K562 (cell line): Measurements from ENCODE around the gene TNFRSF18. TPM values are rescaled to one million over a fixed set of nuclear protein-coding genes. Genes with fewer than 3 reads are reported as not detected.

Source experiments
- ATAC-seq: fragments of 200-7000 bp; cut with Tn5 transposase; 3 replicates; pipeline ENCODE4 v1.9.1; 2020; ENCODE audit warnings: moderate library complexity
- BruUV-seq: library from RNA; stranded (reverse); fragments of 400-500 nt; replicated peaks from 2 replicates; lab custom pipeline; 2021; lab: Mats Ljungman, UMichigan
- CTCF ChIA-PET: fragments of 300-600 bp; formaldehyde crosslinking; extraction: SDS; loops from one replicate; lab custom pipeline; 2021; ENCODE audit warnings: low intra/inter-chr PET ratio; lab: Yijun Ruan, JAX
- POLR2A ChIA-PET: fragments of 300-600, 350-650 bp; sonication (Branson Sonifier 250); formaldehyde crosslinking; extraction: SDS; loops from one replicate; lab custom pipeline; 2021; ENCODE audit warnings: antibody characterized with exemption, inconsistent platforms; lab: Yijun Ruan, JAX
- DNase-seq, 4 experiments: peaks; one replicate each; pipeline versions ENCODE4 v3.0.0 to v3.0.0-alpha.2; 2011 to 2018; ENCODE audit warnings: low spot score in 3 of 4, mixed read lengths in 3 of 4; ENCODE audit errors: extremely low read depth in 1 of 4
- FAIRE-seq: peaks from 2 replicates; lab custom pipeline; 2011; peaks lifted over from hg19 to GRCh38; lab: Jason Lieb, UNC
- H2AFZ ChIP-seq: 2 replicates; pipeline ENCODE4 v1.6.0; 2011; ENCODE audit warnings: low read depth, low read length, control low read depth, inconsistent platforms
- H3K27ac ChIP-seq: fragments of 200-600 bp; 3 replicates; pipeline ENCODE4 v1.8.0; 2011; ENCODE audit warnings: low read depth, mild to moderate bottlenecking, control low read depth, inconsistent platforms, low read length, moderate library complexity, mixed read lengths; ENCODE audit errors: extremely low read depth
- H3K27me3 ChIP-seq, 2 experiments: fragments of 300-600 bp in 1 of 2; 2 replicates in 1 of 2; 3 replicates in 1 of 2; pipeline versions ENCODE4 v1.6.0 to v1.8.0; 2011; ENCODE audit warnings: inconsistent platforms in 2 of 2, low read length in 2 of 2, mild to moderate bottlenecking in 1 of 2, mixed read lengths in 1 of 2, moderate library complexity in 1 of 2; ENCODE audit not compliant: control insufficient read depth in 2 of 2, insufficient read depth in 2 of 2
- H3K36me3 ChIP-seq: fragments of 300-600 bp; 3 replicates; pipeline ENCODE4 v1.8.0; 2011; ENCODE audit warnings: mild to moderate bottlenecking, low read length, inconsistent platforms; ENCODE audit not compliant: control insufficient read depth, insufficient read depth
- H3K4me1 ChIP-seq, 2 experiments: fragments of 200-600 bp in 1 of 2; replicated peaks in 1 of 2; 2 replicates in 1 of 2; 3 replicates in 1 of 2; pipeline versions ENCODE4 v1.5.1 to v1.8.0; 2011; ENCODE audit warnings: inconsistent platforms in 2 of 2, low read length in 2 of 2, mild to moderate bottlenecking in 1 of 2, mixed read lengths in 1 of 2, moderate library complexity in 1 of 2; ENCODE audit not compliant: control insufficient read depth in 2 of 2, insufficient read depth in 2 of 2
- H3K4me2 ChIP-seq: 2 replicates; pipeline ENCODE4 v1.6.1; 2011; ENCODE audit warnings: low read length, control low read depth, inconsistent platforms, mixed read lengths; ENCODE audit not compliant: insufficient read depth
- H3K4me3 ChIP-seq: fragments of 200-600 bp; sonication (generic), shearing (Covaris generic); 2 replicates; pipeline ENCODE4 v1.5.1; 2016; ENCODE audit warnings: control low read depth, inconsistent platforms
- H3K79me2 ChIP-seq: fragments of 200-600 bp; 3 replicates; pipeline ENCODE4 v1.8.0; 2011; ENCODE audit warnings: low read length, inconsistent platforms; ENCODE audit not compliant: control insufficient read depth, insufficient read depth
- H3K9ac ChIP-seq, 2 experiments: 2 replicates each; pipeline versions ENCODE4 v1.6.0 to v1.6.1; 2011; ENCODE audit warnings: low read depth in 2 of 2, low read length in 2 of 2, control low read depth in 1 of 2, inconsistent platforms in 1 of 2, mild to moderate bottlenecking in 1 of 2, mixed read lengths in 1 of 2; ENCODE audit not compliant: insufficient read depth in 1 of 2
- H3K9me1 ChIP-seq: one replicate; pipeline ENCODE4 v1.6.0; 2011; ENCODE audit warnings: inconsistent platforms, mild to moderate bottlenecking, low read length, moderate library complexity; ENCODE audit not compliant: control insufficient read depth, insufficient read depth
- H3K9me3 ChIP-seq: replicated peaks from 2 replicates; pipeline ENCODE4 v1.5.1; 2011; ENCODE audit warnings: low read depth, low read length, inconsistent platforms; ENCODE audit not compliant: control insufficient read depth, insufficient read depth
- H4K20me1 ChIP-seq: replicated peaks from 2 replicates; pipeline ENCODE4 v1.6.1; 2011; ENCODE audit warnings: low read length, inconsistent platforms, mixed read lengths; ENCODE audit not compliant: control insufficient read depth, insufficient read depth
- CHD1 ChIP-seq: fragments of 200-600 bp; sonication (generic); IDR thresholded peaks from one replicate; pipeline ENCODE4 v1.6.1; 2012; ENCODE audit warnings: mild to moderate bottlenecking, moderate library complexity, low read length, inconsistent platforms
- CREBBP ChIP-seq: IDR thresholded peaks from one replicate; pipeline ENCODE4 v1.6.1; 2012; ENCODE audit warnings: low read depth, mild to moderate bottlenecking, control low read depth, inconsistent platforms, low read length
- HMG20B ChIP-seq: fragments of 250-450 bp; sonication (Bioruptor Pico); IDR thresholded peaks from 2 replicates; pipeline ENCODE4 v1.5.0; 2021; ENCODE audit warnings: mild to moderate bottlenecking
- KDM5B ChIP-seq: fragments of 200-600 bp; sonication (generic); IDR thresholded peaks from 2 replicates; pipeline ENCODE4 v1.6.1; 2012; ENCODE audit warnings: low read depth, mild to moderate bottlenecking, moderate library complexity, low read length, control low read depth, inconsistent platforms; ENCODE audit not compliant: insufficient replicate concordance
- LARP7 ChIP-seq: fragments of 450-650 bp; IDR thresholded peaks from 2 replicates; pipeline ENCODE4 v1.6.1; 2016
- MYNN ChIP-seq, 2 experiments: sonication (generic); formaldehyde crosslinking in 1 of 2; IDR thresholded peaks; 2 replicates each; pipeline versions ENCODE4 v1.5.0 to v1.6.1; 2016 to 2020; ENCODE audit warnings: antibody characterized with exemption in 1 of 2, missing genetic modification reagents in 1 of 2
- POLR2G ChIP-seq: fragments of 200-400 bp; formaldehyde crosslinking; IDR thresholded peaks from 2 replicates; pipeline ENCODE4 v1.6.1; 2017; ENCODE audit warnings: low read depth, mild to moderate bottlenecking, antibody characterized with exemption, low read length, moderate library complexity
- RBBP5 ChIP-seq: fragments of 200-600 bp; sonication (generic); IDR thresholded peaks from 2 replicates; pipeline ENCODE4 v1.6.1; 2012; ENCODE audit warnings: borderline replicate concordance, mild to moderate bottlenecking, low read length, control low read depth, inconsistent platforms; ENCODE audit not compliant: insufficient read depth, poor library complexity, severe bottlenecking
- RBFOX2 ChIP-seq: fragments of 200-400 bp; formaldehyde crosslinking; IDR thresholded peaks from 2 replicates; pipeline ENCODE4 v1.6.1; 2017; ENCODE audit warnings: low read depth, mild to moderate bottlenecking, low read length, moderate library complexity
- SIX5 ChIP-seq, 2 experiments: IDR thresholded peaks; 2 replicates each; pipeline ENCODE4 v1.6.1; 2011; ENCODE audit warnings: low read length in 2 of 2, borderline replicate concordance in 1 of 2, low read depth in 1 of 2, mild to moderate bottlenecking in 1 of 2, moderate library complexity in 1 of 2; ENCODE audit not compliant: insufficient read depth in 1 of 2
- ZBTB1 ChIP-seq: sonication (generic); formaldehyde crosslinking; IDR thresholded peaks from 2 replicates; pipeline ENCODE4 v1.8.1; 2023; ENCODE audit warnings: missing genetic modification reagents, low read depth, mild to moderate bottlenecking, borderline replicate concordance
- ZBTB17 ChIP-seq: fragments of 450-650 bp; formaldehyde crosslinking; IDR thresholded peaks from 2 replicates; pipeline ENCODE4 v1.4.0; 2020; ENCODE audit warnings: mild to moderate bottlenecking
- ZNF263 ChIP-seq: sonication (generic); formaldehyde crosslinking; IDR thresholded peaks from 2 replicates; pipeline ENCODE4 v1.8.0; 2022; ENCODE audit warnings: mild to moderate bottlenecking, missing genetic modification reagents, borderline replicate concordance
- WGBS: fragments of 100-300 bp; shearing (Covaris generic); methylation state at CpG from one replicate; pipeline ENCODE4 v1.1.6; 2016; ENCODE audit warnings: low coverage, mixed read lengths; ENCODE audit not compliant: insufficient coverage; ENCODE audit errors: missing lambda C conversion rate; 5-methylcytosine and 5-hydroxymethylcytosine counted together
- in situ Hi-C: fragments of 300-500 bp; cut with MboI; formaldehyde crosslinking; loops from 4 replicates; pipeline ENCODE4 v1.15.0; 2018; ENCODE audit warnings: inconsistent platforms, mixed read lengths
- intact Hi-C: fragments of 100-400 bp; cut with micrococcal nuclease; formaldehyde crosslinking; loops from 2 replicates; pipeline ENCODE4 v1.14.2; 2022
- polyA plus RNA-seq, 8 experiments: library from polyadenylated mRNA; depleted of rRNA in 4 of 8; stranded (reverse) in 5 of 8; unstranded in 3 of 8; fragments of >200 nt; fragmentation: Nextera tagmentation in 2 of 8; fragmentation: Illumina TruSeq in 1 of 8; extraction: Ambion mirVana in 2 of 8; extraction: Trizol in 1 of 8; gene quantifications; 2 replicates each; pipeline versions ENCODE4 v1.2.1 to v1.2.3, GENCODE V29; 2011 to 2014; ENCODE audit warnings: inconsistent platforms in 1 of 8, missing spikeins in 1 of 8
- total RNA-seq, 7 experiments: library from RNA; depleted of rRNA in 6 of 7; stranded (reverse); fragments of >200 nt in 6 of 7; fragmentation: Illumina TruSeq in 2 of 7; extraction: Trizol in 2 of 7; gene quantifications; 2 replicates each; pipeline versions ENCODE4 v1.2.1 to v1.2.3, GENCODE V29; 2011 to 2021; ENCODE audit warnings: low replicate concordance in 1 of 7
- TF ChIP-seq, protein P1 (sequence below): fragments of 450-650 bp; IDR thresholded peaks from 2 replicates; pipeline ENCODE4 v1.6.1; 2016; ENCODE audit warnings: antibody characterized with exemption
- TF ChIP-seq, protein P2 (sequence below): sonication (generic); formaldehyde crosslinking; IDR thresholded peaks from 2 replicates; pipeline ENCODE4 v1.8.0; 2022; ENCODE audit warnings: missing genetic modification reagents, mild to moderate bottlenecking, borderline replicate concordance

The TNFRSF18 gene
- total and polyA plus RNA-seq, 9 of the 15 experiments (the other 6 are each of a cell fraction or from before 2014, with no cell fraction given): 0.24 to 0.27 TPM; not detected in 7

DNA sequence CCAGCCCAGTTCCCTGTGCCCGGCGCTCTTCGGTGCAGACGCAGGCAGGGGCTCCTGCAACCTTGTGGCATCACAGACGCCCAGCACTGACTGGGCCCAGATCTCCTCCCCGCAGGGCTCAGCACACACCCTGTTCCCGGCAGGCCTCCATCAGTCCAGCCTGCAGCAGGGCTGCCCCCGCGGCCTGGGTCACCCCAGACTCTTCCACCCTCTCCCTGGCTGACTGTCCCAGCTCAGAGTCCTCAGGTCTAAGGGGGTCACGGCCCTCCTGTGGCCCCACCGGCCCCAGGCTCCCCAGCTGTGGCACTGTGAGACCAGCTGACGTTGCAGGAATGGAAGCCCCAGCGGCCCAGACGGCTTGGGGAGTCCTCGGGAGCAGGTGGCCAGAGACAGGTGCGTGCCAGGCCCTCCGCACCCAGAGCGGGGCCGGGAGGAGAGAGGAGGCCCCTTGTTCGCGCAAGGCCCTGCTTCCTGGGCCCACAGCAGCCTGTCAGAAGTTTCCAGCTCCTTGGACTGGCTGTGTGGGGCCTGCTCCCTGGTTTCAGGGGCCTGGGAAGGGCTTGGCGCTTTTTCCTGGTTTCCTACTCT is 29.9 kb upstream of the TNFRSF18 start:
- CTCF ChIA-PET: no interaction called here
- 71% methylated on average over 15 of the region's 22 CpGs for WGBS
- POLR2A ChIA-PET: interaction anchor here (0.5 kb wide), 1 partner anchor 24 kb away, joined by 3 read pairs; no protein-coding TSS in a partner anchor
- no peak overlapping the region for H3K4me3 ChIP-seq
- H3K27me3 ChIP-seq: no peaks in the 10 kb centered on the region
- peak overlapping the region in 1 of 2 experiments; percentile 32; a peak in 2 of 4 replicates for H3K9ac ChIP-seq
- peaks cover 34% of the 10 kb centered on the region for H3K79me2 ChIP-seq
- DNase-seq (no peak), FAIRE-seq (no peak), ATAC-seq (no peak)
- peaks cover 15% of the 10 kb centered on the region; the same call in 1 of the 3 replicates for H3K36me3 ChIP-seq
- H3K4me2 ChIP-seq: no peak overlapping the region
- H3K27ac ChIP-seq: no peak overlapping the region
- no peaks in the 10 kb centered on the region for H4K20me1 ChIP-seq
- intact Hi-C loops (no loop called here), in situ Hi-C loops (no loop called here)
- TF ChIP-seq RBFOX2: 0 out of 2 replicates have a peak, but pooled peaks have one; percentile 5
- TF ChIP-seq ZBTB17 (CRISPR knock-in tag): no peak
- TF ChIP-seq HMG20B (CRISPR knock-in tag): no peak
- no peak for TF ChIP-seq ZNF263 (CRISPR knock-in tag)
- TF ChIP-seq RBBP5: no peak
- TF ChIP-seq CREBBP: no peak
- TF ChIP-seq, protein P1, sequence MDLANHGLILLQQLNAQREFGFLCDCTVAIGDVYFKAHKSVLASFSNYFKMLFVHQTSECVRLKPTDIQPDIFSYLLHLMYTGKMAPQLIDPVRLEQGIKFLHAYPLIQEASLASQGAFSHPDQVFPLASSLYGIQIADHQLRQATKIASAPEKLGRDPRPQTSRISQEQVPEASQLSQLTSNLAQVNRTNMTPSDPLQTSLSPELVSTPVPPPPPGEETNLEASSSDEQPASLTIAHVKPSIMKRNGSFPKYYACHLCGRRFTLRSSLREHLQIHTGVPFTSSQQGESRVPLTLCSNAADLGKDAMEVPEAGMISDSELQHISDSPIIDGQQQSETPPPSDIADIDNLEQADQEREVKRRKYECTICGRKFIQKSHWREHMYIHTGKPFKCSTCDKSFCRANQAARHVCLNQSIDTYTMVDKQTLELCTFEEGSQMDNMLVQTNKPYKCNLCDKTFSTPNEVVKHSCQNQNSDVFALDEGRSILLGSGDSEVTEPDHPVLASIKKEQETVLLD: no peak
- TF ChIP-seq, protein P2, sequence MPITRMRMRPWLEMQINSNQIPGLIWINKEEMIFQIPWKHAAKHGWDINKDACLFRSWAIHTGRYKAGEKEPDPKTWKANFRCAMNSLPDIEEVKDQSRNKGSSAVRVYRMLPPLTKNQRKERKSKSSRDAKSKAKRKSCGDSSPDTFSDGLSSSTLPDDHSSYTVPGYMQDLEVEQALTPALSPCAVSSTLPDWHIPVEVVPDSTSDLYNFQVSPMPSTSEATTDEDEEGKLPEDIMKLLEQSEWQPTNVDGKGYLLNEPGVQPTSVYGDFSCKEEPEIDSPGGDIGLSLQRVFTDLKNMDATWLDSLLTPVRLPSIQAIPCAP (CRISPR knock-in tag): no peak
- TF ChIP-seq ZBTB1 (CRISPR knock-in tag): no peak
- TF ChIP-seq LARP7: no peak
- TF ChIP-seq POLR2G: peak; percentile 53; the same call in 1 of the 2 replicates
- no peak for TF ChIP-seq SIX5 (IDR thresholded peaks at IDR 0.05; ENCODE audit: borderline replicate concordance in 1 of 2, insufficient read depth in 1 of 2, low read depth in 1 of 2, low read length in 2 of 2)
- TF ChIP-seq MYNN (IDR thresholded peaks at IDR 0.05): no peak
- TF ChIP-seq MYNN (CRISPR knock-in tag; IDR thresholded peaks at IDR 0.05): no peak
- no peak for TF ChIP-seq CHD1
- TF ChIP-seq KDM5B: peak; percentile 52
- no peaks in the 10 kb centered on the region for H3K9me1 ChIP-seq
- H2AFZ ChIP-seq: no peak overlapping the region
- no TSS peak for BruUV-seq
- peaks cover 0 to 92% of the 10 kb centered on the region in 2 experiments; a peak in 3 of 5 replicates for H3K4me1 ChIP-seq
- peaks cover 9% of the 10 kb centered on the region for H3K9me3 ChIP-seq
